ENCODE data around the gene GRIK1.
"Not testable (repeated sequence)": the region's sequence is repeated elsewhere in the genome, so short reads cannot be mapped to it uniquely, and the experiment has no call there.

Gene GRIK1

DNA sequence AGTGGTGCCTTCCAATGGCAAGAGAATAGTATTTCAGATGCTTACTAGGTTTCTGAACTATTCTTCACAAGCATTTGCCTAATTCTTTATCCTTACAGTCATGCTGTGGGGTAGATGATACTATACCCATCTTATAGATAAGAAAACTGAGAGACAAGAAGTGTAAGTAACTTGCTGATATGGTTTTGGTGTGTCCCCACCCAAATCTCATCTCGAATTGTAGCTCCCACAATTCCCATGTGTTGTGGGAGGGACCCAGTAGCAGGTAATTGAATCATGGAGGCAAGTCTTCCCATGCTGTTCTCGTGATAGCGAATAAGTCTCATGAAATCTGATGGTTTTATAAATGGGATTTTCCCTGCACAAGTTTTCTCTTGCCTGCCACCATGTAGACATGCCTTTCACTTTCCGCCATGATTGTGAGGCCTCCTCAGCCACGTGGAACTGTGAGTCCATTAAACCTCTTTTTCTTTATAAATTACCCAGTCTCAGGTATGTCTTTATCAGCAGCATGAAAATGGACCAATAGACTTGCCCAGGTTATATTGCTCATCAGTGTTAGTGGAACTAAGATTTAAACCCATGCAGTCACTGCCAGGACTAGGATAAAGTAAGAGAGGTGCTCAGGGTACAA, 298.7 kb downstream of the GRIK1 start:
- DNase-seq, result no peak

DNA sequence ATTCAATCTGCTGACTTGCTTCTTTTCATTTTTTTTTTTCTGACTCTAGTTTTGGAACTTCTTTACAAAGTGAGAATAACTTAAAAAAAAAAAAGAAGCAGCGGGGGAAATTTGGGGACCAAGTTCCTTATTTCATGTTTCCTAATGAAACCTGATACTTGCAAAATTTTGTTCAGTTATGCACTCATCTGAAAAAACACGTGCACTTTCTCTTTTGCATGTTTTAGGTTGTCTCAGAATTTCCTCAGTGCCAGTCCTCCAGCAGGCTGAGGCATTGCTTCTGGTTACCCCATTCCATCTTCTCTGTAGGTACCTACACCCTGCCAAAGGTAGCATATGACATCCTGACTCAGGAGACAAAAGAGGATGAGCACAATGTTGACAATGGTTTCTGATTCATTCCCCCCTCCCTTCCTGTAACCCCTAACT, 299.7 kb downstream of the GRIK1 start:
- DNase-seq, result no peak

DNA sequence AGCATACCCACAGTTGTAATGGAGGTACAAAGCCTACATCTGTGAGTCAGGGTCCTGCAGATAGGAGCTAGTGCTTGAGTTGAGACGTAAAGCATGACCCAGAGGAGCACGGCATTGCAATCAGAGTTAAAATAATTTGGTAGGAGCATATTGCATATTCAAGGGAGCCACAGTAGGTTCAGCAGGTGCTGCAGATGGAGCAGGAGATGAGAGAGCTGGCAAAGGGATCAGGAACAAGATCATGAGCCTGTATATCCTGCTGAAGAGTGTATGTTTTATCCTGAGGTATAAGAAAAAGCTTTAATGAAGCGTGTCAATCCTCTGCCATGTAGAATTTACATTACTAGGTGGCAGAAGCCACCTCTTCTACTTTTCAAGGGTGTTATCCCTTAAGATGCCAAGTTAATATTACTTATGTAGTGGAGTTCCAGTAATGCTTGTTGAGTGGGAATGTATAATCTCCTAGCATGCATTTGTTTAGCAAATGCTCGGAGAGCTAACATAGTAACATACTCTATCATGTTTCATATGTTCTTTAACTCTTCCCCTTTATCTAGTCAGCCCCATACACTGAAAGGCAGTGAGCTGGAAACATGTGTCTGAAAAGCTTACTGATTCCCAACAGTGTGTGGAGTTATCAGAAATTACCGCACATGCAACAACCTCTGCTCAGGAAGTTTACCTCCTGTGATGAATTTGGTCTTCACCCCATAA, 300.3 kb downstream of the GRIK1 start:
- no peak for DNase-seq

DNA sequence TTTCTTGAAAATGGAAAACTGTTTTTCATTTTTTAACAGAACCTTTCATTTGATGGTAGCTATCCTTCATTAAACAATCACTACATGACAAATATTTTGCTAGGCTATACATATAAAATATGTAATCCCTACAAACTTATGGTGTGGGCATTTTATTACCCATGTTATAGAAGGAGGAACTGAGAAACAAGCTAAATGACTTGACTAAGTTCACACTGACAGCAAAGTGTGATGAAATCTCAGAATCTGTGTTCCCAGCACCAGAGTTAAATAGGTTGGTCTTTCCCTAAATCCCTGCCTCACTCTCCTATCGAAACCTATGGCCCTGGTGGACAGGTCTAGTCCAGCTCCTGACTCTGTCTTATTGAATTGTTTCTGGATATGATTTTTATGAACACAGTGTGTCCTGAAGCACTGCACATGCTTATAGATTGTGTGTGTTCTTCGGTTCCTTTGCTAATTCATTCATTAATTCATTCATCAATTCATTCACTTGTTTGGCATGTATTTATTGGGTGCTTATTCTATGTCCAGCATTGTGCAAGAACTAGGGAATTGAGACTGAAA, 301.0 kb downstream of the GRIK1 start:
- no peak for DNase-seq

DNA sequence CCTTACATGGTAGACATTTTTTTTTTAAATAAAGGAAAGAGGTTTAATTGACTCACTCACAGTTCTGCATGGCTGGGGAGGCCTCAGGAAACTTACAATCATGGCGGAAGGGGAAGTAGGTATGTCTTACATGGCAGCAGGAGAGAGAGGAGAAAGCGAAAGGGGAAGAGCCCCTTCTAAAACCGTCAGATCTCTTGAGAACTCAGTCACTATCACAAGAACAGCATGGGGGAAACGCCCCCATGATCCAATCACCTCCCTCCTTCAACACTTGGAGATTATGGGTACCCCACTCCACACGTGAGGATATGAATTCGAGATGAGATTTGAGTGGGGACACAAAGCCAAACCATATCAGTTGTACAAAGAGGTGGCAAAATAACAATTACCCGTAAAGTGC, 301.7 kb downstream of the GRIK1 start:
- no peak for DNase-seq

DNA sequence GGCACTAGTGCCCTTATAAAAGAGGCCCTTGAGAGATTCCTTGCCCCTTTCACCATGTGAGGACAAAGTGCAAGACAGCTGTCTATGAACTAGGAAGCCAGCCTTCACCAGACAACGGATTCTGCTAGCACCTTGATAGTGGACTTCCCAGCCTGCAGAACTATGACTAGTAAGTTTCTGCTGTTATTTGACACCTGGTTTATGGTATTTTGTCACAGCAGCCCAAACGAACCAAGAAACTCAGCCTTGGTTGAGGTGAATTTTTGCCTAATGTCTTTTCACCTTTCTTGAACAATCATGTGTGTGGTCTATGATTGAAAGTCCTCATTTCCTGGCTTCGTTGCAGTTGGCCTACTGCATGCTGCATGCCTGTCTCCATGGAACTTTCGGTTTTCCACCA, 302.2 kb downstream of the GRIK1 start:
- DNase-seq, result no peak

DNA sequence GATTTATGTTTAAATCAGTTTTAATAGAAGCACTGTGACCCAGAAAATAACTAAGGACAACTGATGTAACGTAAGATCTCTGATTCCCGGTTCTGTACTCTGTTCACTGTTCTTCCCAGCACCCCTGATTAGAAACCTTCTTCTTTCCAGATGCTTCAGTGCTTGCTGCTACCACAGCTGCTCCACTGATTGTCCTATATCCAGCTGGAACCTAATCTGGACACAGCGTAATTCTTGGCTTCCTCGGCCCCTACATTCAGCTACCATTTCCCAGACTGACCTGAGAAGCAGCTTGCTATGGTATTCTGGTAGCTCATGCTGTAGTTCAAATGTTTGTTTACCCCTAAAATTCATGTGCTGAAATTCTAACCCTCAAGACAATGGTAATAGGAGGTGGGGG, 302.7 kb downstream of the GRIK1 start:
- no peak for DNase-seq

DNA sequence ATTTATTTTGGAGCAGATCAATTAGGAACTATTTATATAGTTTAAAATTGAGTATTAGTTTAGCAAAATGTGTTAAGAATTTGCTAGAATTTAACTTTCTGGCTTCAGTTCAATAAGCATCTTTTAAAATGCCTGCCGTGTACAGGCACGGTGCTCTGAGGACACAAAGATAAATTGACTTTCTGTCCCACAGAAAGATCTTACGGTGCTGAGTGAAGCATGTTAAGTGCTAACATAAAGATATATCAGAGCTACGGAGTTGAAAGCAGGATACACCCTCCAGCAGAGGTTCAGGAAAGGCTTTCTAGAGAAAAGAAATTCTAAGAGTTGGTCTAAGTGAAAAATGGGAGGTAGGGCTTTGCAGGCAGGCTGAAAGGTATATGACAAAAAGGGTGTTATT, 305.4 kb downstream of the GRIK1 start:
- DNase-seq, result no peak

DNA sequence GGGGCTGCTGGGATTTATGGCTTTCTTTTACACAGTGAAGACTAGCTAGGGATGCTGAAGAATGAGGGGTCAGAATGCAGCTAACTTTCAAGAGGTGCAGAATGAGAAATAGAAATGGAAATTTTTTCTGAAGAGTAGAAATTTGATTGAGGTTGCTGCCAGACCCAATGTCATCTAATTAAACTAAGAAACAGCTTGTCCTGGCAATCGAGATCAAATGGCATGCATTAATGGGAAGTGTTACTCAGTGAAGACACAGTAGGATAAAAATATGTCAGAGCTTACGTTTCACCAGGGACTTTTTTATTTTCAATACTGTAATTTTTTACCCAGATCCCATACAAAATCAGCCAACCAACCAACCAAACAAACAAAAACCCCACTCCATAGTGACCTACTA, 306.0 kb downstream of the GRIK1 start:
- no peak for DNase-seq

DNA sequence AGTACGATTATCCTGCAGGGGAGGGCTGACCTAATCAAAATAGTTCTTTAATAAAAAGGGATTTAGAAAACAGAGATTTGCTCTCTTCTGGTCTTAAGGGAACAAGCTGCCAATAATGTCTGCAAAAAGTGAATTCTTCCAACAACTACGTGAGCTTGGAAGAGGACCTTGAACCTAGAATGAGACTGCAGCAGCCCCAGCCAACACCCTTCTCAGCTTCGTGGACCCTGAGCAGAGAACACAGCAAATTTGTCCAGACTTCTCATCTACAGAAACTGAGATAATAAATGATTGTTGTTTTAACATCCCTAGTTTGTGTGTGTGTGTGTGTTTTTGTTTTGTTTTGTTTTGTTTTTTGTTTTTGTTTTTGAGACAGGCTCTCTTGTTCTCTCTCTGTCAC, 309.4 kb downstream of the GRIK1 start:
- DNase-seq, result no peak

DNA sequence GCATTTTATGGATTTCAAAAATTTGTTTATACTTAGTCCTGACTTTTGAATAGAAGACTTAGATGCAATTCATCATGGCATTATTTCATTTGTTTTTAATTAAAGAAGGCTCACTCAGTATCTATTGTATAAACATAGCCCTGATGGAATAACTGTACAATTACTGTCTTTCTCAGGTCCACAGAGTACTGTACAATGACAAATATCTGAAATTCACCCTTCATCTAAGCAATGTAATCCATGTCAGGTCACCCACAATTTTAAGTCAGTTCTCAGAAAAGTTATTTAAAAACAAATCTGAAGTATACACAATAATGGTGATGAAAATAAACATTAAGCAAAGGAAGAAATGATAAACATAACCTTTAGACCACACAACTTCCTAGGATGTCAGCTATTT, 311.9 kb downstream of the GRIK1 start:
- DNase-seq, result no peak

DNA sequence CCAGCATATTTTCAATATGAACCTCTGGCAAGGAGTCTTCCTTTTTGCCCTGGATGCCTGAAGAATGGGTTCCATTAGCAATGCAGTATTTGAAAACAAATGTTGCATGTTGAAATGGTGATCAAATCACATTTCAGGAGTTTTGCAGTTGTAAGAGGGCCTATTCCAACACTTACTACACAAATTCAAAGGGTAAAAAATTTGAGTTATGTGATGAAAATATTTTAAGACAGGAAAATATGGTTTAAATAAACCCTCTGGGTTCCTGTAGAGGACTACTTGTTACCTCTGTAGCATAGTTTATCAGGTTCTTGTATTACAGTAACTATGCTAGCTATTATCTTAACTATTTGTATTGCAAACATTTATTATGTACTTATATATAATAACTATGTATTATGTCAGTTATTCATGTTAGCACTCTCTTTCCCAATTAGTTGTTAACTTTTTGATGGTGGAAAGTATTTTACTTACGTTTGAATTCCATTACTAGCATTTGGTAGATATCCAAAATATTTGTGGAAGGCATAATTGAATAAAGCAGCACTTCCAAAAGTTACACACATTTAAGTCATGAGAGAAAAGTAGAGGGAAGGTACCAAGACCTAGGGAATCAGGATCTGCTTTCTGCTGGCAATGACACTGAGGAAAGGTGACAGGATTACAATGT, 312.9 kb downstream of the GRIK1 start:
- DNase-seq, result peak; percentile 44

DNA sequence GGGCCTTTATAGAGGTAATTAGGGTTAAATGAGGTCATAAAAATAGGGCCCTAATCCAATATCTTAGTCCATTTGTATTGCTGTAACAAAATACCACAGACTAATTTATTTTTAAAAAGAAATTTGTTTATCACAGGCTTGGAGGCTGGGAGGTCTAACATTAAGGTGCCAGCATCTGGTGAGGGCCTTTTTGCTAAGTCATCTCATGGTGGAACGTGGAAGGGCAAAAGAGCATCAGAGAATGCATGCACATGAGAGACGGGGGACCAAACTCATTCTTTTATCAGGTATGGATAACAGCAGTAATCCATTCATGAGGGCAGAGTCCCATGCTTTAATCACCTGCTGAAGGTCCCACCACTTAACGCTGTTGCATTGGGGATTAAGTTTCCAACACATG, 313.8 kb downstream of the GRIK1 start:
- DNase-seq, result no peak

DNA sequence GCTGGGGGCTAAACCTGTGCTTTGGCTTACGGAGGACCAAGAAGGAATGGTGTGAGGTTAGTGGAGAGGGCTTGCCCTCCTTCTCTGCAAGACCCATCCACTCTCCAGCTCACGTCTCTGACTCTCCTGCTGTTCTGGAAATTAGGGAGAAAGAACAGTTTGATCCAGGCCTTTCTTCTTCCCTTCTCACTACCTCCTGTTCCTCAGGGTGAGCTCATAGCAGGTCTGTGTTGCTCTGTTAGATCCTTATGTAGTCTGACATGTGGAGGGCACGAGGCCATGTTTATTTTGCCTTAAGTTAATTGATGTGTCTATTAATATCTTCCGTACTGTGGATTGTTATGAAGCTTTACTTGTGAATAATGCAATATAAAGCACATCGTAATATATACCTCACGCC, 315.0 kb downstream of the GRIK1 start:
- no peak for DNase-seq

DNA sequence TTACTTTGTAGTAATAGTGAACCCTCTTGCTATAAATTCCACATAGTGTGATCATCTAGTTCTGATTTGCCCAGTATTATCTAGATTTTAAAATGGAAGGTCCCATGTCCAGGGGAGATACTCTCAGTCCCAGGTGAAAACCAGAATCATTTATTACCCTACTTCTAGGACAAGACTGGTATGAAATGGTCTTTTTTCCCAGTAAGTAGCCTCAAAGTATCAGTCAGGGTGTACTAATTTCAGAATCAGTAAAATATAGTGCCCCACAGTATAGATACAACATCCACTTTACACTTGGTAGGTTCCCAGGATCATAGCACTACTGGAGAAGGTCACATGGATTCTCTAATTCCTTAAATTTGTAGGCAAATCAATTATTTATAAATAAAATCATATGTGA, 318.3 kb downstream of the GRIK1 start:
- no peak for DNase-seq

DNA sequence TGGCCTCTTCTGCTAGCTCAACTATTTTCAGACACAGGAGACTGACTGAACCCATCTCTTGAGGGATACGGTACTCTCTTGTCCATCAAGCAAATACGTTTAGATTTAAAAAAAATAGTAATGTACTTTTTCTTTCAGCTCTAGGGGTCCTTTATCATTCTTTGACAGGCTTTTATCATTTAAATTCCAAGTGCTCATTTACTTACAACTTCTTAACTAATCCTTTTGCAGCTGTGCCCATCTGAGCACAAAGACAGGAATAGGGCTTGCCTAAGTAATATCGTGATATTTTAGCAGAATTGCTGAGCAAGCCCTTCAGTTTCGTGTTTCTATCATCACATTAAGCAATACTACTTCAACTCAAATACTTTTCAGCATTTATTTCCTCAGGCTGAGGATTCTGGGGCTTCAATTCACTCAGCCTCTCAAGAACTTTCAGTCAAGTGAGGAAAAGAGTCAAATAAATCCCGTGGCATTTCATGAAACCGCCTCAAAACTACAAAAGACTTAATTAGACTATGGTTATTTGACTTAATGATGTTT, 323.5 kb downstream of the GRIK1 start:
- no peak for DNase-seq

DNA sequence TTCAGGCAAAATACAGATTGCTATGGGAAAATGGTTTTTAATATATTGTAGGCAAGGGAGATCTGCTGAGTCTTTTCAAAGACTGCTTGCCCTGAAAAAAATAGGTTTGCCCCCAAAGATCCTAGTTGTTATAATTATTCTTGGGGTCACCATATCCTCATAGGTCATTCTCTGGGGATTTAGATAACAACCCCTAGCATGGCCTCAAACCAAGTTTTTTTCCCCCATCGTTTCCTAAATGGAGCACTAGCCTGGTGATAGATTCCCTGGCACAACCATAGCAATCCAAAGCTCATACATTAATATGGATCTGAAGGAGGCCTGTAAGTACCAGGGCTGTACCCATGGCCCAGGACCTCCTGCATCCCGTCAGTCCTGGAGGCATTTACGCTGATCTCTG, 325.9 kb downstream of the GRIK1 start:
- no peak for DNase-seq

DNA sequence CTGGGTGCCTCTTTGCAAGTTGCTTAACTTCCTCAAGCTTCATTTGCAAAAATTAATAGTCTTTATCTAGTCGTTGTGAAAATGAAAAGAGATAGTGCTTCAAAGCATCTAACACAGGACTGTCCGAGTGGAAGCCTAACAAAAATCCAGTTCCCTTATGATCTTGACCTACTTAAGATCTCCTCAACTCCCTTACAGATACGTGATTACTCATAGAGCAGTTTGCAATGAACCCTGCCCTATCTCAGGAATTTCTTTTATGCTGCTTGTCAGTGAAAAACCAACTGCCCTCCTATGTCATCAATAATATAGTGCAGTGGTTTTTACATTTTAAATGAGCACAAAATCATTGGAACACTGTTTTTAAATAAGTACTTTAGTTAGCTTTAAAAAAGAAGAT, 326.8 kb downstream of the GRIK1 start:
- no peak for DNase-seq

DNA sequence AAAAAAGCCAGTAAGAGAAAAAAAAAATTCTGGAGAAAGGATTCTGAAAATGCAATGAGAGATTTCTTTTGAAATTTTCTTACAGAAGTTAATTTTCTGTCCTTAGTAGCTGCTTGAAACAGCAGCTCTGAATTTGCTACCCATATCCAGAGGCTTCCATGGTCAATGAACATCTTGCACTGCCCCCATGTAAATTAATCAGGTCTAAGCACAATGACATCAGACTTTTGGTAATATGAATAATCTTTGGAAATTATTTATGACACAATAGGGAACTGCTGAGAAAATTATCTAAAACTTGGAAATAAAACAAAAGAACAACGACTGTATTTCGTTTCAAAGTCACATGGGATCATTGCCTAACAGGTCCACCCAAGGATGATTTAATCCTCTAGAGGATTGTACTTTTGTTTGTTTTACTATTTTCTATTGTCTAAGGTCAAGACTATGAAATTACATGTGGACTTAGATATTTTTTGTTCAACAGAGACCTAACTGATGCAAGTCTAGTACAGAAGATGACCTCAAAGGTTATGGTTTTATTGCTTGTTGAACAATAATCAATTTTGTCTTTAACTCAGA, 328.9 kb downstream of the GRIK1 start:
- no peak for DNase-seq

DNA sequence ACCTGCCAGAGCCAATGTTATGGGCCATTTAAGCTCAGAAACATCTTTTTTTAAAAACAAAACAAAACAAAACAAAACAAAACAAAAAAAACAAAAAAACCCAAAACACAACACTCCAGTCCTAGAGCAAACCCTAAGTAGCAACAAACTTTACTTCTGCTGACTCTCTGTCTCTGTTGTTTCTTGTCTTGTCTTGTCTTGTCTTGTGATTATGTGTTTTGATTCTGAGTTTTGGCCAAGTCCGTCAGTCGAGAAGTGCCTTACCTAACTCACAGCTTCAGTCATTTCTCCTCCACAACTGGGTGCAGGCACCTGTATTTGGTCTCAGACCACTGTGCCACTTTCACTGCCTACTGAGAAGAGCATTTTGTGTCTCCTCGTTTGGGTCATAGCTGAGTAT, 333.2 kb downstream of the GRIK1 start:
- DNase-seq, result no peak

DNA sequence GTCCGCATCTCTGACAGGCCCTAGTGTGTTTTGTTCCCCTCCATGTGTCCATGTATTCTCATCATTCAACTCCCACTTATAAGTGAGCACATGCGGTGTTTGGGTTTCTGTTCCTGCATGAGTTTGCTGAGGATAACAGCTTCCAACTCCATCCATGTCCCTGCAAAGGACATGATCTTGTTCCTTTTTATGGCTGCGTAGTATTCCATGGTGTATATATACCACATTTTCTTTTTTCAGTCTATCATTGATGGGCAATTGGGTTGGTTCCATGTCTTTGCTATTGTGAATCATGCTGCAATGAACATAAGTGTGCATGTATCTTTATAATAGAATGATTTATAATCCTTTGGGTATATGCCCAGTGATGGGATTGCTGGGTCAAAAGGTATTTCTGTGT, 334.6 kb downstream of the GRIK1 start:
- not testable (repeated sequence) for DNase-seq

DNA sequence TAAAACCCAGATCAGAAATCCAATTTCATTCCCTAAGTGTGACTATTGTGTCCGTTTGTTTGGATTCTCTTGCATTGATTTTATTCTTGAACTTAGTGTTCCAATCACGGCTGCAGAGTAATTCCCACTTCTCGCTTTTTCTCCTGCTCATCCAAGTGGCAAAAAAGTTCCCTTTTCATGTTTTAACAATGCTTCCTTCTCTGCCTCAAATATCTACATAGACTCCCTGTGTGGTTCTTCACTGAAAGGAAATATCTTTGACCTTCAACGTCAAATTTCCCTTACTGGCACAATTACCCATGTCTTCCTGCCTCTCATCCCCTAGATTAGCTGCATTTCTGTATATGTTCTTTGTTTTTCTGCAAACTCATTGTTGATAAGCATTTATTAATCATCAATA, 335.7 kb downstream of the GRIK1 start:
- no peak for DNase-seq

DNA sequence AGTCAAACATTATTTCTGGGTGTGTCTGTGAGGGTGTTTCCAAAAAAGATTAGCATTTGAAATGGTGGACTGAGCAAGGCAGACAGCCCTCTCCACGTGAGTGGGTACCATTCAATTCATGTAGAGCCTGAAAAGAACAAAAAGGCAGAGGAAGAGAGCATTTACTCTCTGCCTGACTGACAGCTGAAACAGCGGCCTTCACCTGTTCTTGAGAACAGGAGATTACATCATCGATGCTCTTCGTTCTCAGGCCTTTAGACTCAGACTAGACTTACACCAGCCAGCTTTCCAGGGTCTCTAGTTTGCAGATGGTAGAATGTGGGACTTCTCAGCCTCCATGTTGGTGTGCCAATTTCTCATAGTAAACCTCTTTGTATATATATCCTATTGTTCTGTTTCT, 338.7 kb downstream of the GRIK1 start:
- no peak for DNase-seq
